GM21447 (cell line): ENCODE results near the gene CRYBB1.

Experiments used
- ATAC-seq: cut with Tn5 transposase; IDR thresholded peaks from one replicate; pipeline ENCODE4 v1.9.1; 2021; ENCODE audit not compliant: unreplicated experiment

CRYBB1 gene

GRCh38 chr22:26581633-26582168 lies 36.1 kb downstream of the CRYBB1 start:
- no peak for ATAC-seq

DNA sequence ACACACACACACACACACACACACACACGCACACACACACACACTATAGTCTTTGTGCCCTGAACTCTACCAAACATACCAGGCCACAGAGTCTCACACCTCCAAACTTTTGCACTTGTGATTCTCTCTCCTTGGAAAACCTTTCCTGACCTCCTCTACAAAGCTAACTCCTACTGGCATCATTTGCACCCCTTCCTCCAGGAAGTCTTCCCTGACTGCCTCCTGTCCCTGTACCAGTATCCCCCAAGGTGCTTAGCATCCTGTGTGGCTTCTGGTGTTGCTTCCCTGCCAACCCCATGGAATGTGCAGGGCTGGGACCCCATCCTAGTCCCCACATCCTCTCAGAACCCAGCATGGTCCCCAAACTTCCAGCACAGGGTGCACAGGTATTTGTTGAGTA lies 36.8 kb downstream of the CRYBB1 start:
- no peak for ATAC-seq

GRCh38 chr22:26580240-26580962 lies 37.4 kb downstream of the CRYBB1 start:
- ATAC-seq, result no peak

GRCh38 chr22:26579331-26579886 lies 38.4 kb downstream of the CRYBB1 start:
- peak; percentile 71 for ATAC-seq

DNA sequence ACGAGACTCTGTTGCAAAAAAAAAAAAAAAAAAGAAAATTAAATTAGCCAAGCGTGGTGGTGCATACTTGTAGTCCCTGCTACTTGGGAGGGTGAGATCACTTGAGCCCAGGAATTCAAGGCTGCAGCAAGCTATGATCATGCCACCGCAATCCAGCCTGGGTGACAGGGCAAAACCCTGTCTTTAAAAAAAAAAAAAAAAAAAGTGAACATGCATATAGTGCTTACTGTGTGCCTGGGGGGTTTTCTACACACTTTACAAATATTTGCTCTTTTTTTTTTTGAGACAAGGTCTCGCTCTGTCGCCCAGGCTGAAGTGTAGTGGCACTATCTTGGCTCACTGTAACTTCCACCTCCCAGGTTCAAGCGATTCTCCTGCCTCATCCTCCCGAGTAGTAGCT lies 40.7 kb downstream of the CRYBB1 start:
- no peak for ATAC-seq

DNA sequence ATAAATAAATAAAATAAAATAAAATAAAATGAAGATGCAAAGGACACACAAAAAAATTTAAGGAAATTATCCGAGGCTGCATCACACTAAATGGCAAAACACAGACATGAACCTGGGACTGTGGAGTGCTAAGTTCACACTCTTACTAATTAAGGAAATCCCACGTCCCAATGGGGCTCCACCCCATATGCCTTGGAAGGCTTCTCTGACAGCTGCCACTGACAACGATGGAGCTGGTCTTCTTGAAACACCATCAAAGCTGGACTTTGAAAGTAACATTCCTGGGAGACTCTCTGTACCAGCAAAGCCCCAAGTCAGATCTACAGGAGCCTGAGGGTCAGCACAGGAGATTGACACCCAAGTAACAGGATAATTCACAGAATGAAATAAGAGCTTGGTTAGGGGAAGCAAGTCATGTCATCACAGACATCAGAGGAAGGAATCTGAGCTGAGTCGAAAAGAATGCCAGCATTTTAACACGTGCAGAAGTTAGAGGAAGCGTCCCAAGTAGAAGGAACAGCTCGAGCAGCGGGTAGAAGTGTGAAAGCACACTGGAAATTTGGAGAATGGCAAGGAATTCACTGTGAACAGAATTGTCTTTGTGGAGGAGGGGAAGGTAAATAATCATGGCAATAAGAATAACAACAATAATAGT lies 41.7 kb downstream of the CRYBB1 start:
- no peak for ATAC-seq

GRCh38 chr22:26574001-26574723 lies 43.7 kb downstream of the CRYBB1 start:
- no peak for ATAC-seq

DNA sequence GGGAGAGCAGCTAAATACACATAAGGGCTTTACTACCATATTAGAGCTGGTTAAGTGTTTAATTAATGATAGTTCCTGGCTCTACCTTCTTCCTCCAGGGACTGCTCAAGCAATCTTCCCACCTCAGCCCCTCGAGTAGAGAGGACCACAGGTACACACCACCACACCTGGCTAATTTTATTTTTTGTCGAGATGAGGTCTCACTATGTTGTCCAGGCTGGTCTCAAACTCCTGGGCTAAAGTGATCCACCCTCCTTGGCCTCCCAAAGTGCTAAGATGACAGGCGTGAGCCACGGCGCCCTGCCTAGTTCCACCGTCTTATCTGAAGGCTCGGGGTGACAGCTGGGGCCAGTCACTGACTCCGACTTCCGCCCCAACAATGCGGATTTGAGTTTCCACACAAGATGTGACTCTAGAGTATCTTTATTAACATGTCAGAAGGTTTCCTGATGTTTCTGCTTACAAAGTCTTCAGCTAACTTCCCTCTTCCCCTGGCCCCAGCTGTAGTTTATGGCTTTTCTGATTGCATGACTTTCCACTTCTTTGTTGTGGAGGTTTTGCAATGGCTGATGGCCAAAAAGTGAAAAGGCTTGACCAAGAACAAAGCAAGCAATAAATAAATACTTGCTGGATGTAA lies 44.7 kb downstream of the CRYBB1 start:
- ATAC-seq, result no peak

DNA sequence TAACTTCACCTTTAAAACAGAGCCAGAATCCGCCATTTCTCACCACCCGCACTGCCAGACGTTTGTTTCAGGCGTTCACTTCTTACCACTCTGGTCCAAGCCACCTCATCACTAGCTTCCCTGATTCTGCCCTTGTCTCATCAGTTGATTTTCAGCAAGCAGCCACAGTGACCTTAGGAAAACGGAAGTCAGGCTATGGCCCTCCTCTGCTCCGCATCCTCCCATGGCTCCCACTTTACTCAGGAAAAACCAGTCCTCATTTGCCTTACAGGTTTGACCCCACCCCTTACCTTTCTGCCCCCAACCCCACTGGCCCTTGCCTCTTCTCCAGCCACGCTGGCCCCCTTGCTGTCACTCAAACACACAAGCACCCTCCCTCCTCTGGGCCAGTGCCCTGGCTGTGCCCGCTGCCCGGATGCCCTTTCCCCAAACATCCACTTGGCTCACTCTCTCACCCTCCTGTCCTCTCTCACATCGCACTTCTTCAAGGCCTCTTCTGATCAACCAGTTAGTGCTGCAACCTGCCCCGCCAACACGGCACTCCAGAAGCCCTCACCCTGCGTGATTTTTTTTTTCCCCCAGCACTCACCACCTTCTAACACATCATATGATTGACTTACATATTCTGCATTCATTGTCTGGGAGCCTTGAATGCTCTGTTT lies 46.8 kb downstream of the CRYBB1 start:
- no peak for ATAC-seq

GRCh38 chr22:26570115-26570514 lies 47.7 kb downstream of the CRYBB1 start:
- ATAC-seq, result no peak

- ATAC-seq, result no peak
Observed at GRCh38 chr22:26568207-26568706, 49.6 kb downstream of the CRYBB1 start.

DNA sequence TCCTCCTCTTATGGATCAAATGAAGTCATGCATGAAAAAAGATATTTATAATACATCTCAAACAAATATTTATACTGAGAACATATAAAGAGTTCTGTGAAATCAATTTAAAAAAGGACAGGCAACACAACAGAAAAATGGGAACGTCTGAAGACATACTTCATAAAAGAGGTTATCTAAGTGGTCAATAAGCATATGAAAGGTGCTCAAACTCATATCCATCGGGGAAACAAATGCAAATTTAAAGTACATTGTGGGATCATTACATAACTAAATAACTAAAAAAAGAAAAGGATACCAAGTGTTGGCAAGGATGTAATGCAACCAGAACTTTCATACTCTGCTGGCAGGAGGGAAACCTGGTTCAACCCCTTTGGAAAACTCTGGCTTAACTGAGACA lies 50.2 kb downstream of the CRYBB1 start:
- no peak for ATAC-seq

- no peak for ATAC-seq
Observed at GRCh38 chr22:26566994-26567393, 50.8 kb downstream of the CRYBB1 start.

DNA sequence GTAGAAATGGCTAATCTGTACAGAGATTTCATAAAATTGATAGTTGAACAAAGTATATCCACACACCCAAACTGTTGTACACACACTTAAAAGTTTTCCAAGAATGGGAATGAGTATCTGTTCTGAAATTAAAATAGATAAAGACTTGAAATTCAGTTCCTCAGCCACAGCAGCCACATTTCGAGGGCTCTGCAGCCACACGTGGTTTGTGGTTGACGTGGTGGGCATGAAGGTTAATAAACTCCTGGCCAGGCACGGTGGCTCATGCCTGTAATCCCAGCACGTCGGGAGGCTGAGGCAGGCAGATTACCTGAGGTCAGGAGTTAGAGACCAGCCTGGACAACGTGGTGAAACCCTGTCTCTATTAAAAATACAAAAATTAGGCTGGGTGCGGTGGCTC lies 51.9 kb downstream of the CRYBB1 start:
- no peak for ATAC-seq

DNA sequence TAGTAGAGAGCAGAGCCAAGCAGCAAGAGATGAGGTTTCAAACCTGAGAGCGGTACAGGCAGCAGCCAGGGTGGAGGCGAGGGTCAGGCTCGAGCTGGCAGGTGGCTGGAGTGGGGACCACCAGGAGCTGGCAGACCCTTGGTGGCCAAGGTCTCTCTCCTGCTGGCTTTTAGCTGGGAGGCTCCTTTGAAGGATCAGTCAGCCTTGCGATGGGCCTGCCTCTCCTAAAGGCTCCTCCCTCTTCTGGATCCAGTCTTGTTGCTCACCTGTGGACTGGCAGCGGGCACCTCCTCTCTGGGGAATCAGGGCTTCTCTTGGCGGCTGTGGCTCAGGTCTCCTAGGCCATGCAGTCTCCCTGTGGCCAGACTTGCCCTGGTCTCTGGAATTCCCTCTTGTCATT lies 52.6 kb downstream of the CRYBB1 start:
- ATAC-seq, result no peak

DNA sequence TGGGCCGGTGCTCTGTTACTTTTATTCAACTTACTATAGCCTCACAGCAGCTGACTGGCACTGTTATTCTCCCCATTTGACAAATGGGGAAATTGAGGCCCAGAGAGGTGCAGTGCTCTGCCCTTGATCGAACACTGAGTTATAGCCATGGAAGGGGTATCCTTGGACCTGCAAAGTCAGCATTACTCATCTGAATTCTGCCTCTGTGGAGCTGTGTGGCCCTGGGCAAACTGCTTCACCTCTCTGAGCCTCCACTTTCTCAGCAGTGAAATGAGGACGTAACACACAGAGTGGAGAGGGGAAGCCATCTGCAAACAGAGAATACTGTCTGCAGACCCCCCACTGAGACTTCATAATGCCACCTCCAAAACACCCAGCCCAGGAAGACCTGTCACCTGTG lies 53.2 kb downstream of the CRYBB1 start:
- no peak for ATAC-seq

DNA sequence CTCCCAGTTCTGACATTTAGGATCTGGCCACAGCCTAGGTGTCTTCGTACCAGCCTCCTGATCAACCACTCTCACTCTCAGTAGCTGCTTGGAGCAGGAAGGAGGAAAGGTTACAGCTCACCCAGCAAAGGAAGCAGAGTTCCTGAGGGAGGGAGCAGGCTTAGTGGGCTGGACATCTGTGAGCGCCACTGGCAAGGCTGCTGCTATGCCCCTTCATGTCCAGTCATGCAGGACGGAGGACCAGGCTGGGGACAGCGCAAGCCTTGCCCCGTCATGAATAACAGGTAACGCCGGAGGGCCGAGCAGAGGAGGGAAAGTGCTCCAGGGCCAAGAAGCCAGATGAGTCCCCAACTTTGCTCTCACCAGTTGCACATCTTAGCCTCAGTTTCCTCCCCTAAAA lies 53.6 kb downstream of the CRYBB1 start:
- no peak for ATAC-seq

GRCh38 chr22:26563022-26563421 lies 54.8 kb downstream of the CRYBB1 start:
- no peak for ATAC-seq

GRCh38 chr22:26561756-26562417 lies 55.9 kb downstream of the CRYBB1 start:
- ATAC-seq, result no peak
